Measurements from ENCODE around the gene CAMK2B. TPM values are rescaled to one million over a fixed set of nuclear protein-coding genes. Genes with fewer than 3 reads are reported as not detected.

The CAMK2B gene
- total RNA-seq, 1 donor from 2014 or later: 0.17 TPM

GRCh38 chr7:44313016-44313415 is 12.4 kb downstream of the CAMK2B start:
- no peak overlapping the region for H3K27ac ChIP-seq

GRCh38 chr7:44311561-44312495 is 13.6 kb downstream of the CAMK2B start:
- Histone ChIP-seq H3K4me1 (no peaks in the 10 kb centered on the region), H3K27me3 (peaks cover 16% of the 10 kb centered on the region), H3K4me3 (no peak overlapping the region), H3K36me3 (no peaks in the 10 kb centered on the region), H3K27ac (no peak overlapping the region), H3K9me3 (no peaks in the 10 kb centered on the region)
- ATAC-seq: no peak
- intact Hi-C loops (cut with DNase I): no loop called here
- no peak for TF ChIP-seq CTCF (IDR thresholded peaks at IDR 0.05)
- DNase-seq: peak; percentile 46

More at GRCh38 chr7:44313016-44313415, 12.4 kb downstream of the CAMK2B start:
- Histone ChIP-seq H3K9me3 (no peaks in the 10 kb centered on the region), H3K36me3 (no peaks in the 10 kb centered on the region), H3K4me3 (no peak overlapping the region), H3K27me3 (peaks cover 16% of the 10 kb centered on the region), H3K4me1 (no peaks in the 10 kb centered on the region)
- no peak for TF ChIP-seq CTCF (IDR thresholded peaks at IDR 0.05)
- DNase-seq: no peak
- no peak for ATAC-seq
- intact Hi-C loops (cut with DNase I): no loop called here

GRCh38 chr7:44310221-44310848 is 15.1 kb downstream of the CAMK2B start:
- intact Hi-C loops (cut with DNase I): no loop called here
- no peaks in the 10 kb centered on the region for H3K9me3 ChIP-seq
- no peaks in the 10 kb centered on the region for H3K36me3 ChIP-seq
- peaks cover 16% of the 10 kb centered on the region for H3K27me3 ChIP-seq
- ATAC-seq (no peak), DNase-seq (peak; percentile 51)
- H3K4me1 ChIP-seq: no peaks in the 10 kb centered on the region
- no peak overlapping the region for H3K27ac ChIP-seq
- TF ChIP-seq CTCF (IDR thresholded peaks at IDR 0.05): no peak
- peak overlapping the region; percentile 39 for H3K4me3 ChIP-seq

GRCh38 chr7:44309271-44310091 is 15.9 kb downstream of the CAMK2B start:
- Histone ChIP-seq H3K27me3 (peaks cover 16% of the 10 kb centered on the region), H3K4me1 (no peaks in the 10 kb centered on the region), H3K4me3 (peak overlapping the region; percentile 39), H3K9me3 (no peaks in the 10 kb centered on the region), H3K36me3 (no peaks in the 10 kb centered on the region), H3K27ac (no peak overlapping the region)
- peak; percentile 75 for DNase-seq
- intact Hi-C loops (cut with DNase I): no loop called here
- TF ChIP-seq CTCF (IDR thresholded peaks at IDR 0.05): no peak
- ATAC-seq: peak; percentile 80

GRCh38 chr7:44308596-44309270 is 16.7 kb downstream of the CAMK2B start:
- Histone ChIP-seq H3K27me3 (peaks cover 16% of the 10 kb centered on the region), H3K4me1 (no peaks in the 10 kb centered on the region), H3K36me3 (no peaks in the 10 kb centered on the region), H3K27ac (no peak overlapping the region), H3K4me3 (no peak overlapping the region), H3K9me3 (no peaks in the 10 kb centered on the region)
- intact Hi-C loops (cut with DNase I): no loop called here
- no peak for TF ChIP-seq CTCF (IDR thresholded peaks at IDR 0.05)
- no peak for ATAC-seq
- peak; percentile 61 for DNase-seq
